Inflammatory macrophage (primary cell): Measurements from ENCODE around the gene SLC7A8.

Source experiments
- DNase-seq, 2 donors: peaks; one replicate each; pipeline ENCODE4 v3.0.0-alpha.2; 2020 to 2022

The SLC7A8 gene

DNA sequence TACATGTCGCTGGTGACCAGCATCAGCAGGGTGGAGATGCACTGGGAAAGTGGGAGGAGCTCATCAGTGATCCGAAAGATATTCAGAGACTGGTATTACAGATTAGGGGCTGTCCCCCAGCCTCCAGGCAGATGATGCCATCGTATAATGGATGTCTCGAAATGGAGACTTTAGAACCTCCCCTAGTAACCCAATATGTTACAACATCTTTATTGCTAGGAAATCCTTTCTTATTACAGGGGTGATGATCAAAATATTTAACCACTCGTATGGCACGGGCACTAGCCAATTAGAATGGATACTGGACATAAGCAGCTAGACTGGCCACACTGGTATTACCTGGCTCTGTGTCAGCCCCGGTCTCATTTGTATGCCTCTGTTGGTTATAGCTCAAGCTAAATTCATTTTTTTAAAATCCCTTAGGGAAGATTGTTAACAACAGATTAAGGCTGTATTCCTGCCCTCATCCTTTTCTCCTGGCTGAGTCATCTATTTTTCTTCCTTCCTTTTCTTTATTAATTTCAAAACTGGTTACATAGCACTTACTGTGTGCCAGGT, 53.6 kb downstream of the SLC7A8 start:
- DNase-seq: no peak

DNA sequence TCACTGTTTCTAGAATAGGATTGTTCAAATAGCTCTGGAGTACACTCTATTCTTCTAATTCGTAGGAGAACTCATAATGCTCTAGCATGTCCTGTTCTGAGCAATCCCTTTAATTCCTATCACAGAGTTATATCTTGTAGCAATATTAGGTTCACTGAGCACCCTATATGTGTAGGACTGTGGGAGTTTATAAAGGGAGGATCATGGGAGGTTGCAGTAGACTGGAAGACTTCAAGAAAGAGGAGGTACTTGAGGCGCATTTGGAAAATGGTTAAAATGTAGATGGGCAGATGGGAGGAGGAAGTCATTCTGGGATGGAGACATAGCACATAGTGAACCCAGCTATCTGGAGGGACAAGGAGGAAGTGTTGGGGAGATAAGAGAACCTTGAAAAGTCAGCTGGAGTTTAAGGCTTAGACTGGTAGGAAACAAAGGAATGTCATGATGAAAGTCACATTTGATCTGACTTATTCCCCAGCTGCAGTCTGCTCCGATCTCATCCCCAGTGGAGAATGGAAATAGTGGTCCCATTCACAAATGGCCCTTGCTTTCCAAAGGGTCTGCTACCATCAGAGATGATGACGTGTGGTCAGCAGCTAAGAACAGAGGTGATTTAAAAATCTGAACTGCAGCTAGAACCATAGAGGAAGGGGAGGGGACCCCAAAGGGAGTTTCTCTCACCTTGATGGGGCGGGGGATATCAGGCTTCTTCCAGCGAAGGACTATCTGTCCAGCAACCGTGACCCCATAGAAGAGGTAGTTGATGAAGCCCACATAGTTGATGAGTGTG, 54.3 kb downstream of the SLC7A8 start:
- DNase-seq: no peak

DNA sequence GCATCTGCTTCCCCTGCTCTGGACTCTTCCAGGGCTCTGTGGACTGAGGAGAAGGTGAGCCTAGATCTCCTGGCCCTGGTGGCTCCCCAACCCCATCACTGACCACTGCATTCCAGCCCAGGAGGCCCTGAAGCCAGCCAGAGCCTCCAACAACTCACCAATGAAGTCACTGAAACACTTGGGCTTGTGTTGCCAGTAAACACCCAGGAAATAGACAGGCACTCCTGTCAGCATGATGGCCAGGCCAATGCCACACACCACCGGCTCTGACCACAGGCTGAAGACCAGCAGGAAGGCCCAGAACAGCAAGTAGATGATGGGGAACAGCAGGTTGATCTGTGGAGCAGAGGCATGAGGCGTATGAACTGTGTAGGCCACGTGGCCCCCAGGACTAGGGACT, 55.6 kb downstream of the SLC7A8 start:
- DNase-seq: no peak

DNA sequence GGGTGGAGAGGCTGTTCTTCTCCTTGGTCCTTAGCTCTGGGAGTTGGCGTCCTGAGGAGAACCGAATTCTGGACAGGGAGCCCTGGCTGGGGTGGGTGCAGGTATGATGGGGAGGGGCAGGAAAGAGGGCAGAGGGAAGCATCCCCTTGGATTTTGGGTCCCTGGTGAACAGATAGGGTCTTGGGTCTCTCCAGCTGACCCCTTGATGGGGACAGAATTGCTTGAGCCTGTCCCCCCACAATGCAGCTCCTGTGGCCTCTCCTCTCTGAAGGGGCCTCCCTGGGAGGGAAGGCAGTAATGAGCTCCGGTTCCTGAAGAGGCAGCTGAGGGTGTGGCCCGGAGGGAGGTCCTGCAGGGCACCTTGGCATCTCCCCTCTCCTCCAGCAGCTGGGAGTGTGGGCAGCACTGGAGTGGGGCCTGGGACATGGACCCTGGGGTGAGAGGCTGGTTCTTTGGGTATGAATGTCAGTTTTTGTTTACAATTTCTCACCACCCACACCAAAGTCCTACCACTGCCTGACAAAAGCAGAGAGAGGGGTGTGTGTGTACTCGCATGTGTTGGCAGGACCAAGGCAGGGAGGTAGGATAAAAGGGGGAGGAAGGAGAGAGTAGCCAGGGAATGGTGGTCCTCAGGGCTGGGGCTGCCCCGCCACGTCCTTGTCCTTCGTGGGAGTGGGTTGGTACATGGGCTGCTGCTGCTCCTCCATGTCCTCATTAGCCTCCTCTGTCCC, 56.7 kb downstream of the SLC7A8 start:
- DNase-seq: no peak

DNA sequence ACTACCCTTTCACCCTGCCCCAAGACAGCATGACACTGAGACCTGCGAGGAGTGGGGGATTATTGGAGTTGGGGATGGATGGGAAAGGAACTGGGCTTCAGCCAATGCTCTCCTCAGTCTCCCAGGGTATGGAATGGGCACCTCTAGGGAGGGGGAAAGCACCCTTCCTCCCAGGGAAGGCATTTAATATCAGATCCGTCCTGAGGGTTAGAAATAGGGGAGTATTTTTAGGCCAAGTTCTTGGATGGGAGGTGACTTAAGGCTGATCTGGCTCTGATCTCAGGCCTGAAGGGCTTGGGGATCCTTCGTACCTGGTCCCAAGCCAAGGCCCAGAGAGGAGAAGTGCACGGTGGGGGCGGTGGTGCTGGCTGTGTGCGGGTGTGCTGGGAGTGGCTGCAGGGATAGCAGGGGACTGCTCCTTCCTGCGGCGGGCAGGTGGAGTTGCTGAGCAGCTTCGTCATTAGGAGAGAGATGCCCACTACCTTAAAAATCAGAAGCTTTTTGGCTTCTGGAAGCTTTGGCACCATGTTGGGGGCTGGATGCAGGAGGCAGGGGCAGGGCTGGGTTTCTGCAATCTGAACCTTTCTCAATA, 57.4 kb downstream of the SLC7A8 start:
- DNase-seq: no peak

DNA sequence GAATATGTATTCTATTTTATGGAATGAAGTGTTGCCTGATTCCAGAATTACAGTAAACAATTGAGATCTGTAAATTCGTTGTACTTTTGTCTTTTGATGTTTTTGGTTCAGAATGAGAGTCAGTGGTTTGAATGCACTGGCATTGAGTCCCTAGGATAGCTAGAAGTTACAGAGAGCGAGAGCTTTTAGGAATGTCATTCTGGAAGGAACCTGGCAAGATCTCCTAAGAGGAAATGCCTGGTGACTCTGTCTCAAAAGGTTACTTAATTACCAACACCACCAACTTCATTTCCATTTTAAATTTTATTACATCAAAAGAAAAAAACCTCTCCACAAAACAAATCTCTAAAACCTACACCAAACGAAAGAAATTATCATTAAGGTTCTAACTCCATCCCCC, 58.4 kb downstream of the SLC7A8 start:
- DNase-seq: no peak

DNA sequence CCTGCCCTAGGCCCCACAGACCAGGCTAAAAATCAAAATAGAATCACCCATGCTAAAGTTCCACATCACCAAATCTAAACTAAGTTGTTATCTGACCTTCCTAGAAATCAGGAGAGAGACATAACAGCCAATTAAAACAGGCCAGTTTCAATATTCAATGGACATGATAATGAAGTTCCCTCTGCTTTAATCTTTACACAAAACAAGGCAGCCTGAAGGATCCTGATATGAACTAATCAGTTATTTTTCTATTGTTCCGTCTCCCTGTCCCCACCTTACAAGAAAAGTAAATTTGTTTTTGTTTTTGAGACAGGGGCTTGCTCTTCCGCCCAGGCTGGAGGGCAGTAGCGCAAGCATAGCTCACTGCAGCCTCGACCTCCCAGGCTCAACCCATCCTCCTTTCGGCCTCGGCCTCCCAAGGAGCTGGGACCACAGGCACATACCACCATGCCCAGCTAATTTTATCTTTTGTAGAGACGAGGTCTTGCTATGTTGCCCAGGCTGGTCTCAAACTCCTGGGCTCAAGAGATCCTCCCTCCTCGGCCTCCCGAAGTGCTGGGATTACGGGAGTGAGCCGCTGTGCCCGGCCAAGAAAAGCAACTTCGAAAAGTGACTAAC, 59.0 kb downstream of the SLC7A8 start:
- no peak for DNase-seq

DNA sequence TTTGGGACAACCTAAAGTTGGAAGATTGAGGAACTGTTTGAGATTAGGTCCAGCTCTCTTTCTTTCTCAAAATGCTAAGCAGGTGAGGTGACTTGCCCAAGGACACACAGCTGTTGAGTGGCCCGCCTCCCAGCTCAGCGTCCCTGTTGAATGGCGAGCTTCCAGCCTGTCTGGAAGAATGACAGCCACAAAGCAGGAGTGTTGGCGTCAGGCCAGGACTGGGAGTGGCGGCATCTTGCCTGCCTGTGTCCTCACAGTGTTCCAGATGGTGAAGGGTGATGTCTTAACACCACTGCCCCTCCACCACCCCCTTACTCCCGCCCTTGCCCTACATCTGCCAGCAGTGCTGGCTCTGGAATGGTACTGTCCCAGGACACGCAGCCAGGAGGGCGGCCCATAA, 60.0 kb downstream of the SLC7A8 start:
- DNase-seq: no peak

DNA sequence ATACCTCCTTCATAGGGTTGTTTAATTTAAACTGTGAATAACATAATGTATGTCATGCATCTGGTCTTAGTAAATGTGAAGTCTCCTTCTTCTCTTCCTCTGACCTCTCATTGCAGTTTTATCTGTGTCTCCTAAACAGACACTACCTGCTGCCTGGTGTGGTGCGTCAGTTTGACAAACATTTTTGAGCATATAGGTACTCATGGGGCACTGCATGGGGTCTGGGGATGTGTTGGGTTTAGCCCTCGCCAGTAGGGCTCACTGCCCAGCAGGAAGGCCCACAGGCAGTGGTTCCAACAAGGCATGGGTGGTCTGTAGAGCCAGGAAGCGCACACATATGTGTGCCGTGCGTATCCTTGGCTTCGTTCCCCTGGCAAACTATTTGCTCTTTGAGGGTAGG, 61.4 kb downstream of the SLC7A8 start:
- no peak for DNase-seq

DNA sequence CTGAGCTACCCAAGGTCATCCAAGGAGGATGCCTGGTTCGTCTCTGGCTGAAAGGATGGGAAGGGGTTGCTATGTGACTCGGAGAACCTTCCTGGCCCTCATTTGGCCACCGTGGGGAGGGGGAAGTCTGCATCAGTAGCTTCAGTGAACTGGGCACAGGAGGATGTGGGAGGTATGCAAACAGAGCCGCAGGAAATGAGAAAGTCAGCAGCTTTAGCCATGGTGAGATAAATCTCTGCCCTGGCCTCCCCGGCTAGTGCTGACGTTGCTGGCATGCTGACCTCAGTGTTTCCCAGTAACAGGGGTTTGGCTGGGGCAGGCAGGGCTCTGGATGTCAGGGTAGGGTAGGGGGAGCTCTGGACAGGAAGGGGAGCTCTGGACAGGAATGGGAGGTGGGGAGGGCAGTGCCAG, 62.1 kb downstream of the SLC7A8 start:
- DNase-seq: peak in 1 of 2 donors; percentile 32

DNA sequence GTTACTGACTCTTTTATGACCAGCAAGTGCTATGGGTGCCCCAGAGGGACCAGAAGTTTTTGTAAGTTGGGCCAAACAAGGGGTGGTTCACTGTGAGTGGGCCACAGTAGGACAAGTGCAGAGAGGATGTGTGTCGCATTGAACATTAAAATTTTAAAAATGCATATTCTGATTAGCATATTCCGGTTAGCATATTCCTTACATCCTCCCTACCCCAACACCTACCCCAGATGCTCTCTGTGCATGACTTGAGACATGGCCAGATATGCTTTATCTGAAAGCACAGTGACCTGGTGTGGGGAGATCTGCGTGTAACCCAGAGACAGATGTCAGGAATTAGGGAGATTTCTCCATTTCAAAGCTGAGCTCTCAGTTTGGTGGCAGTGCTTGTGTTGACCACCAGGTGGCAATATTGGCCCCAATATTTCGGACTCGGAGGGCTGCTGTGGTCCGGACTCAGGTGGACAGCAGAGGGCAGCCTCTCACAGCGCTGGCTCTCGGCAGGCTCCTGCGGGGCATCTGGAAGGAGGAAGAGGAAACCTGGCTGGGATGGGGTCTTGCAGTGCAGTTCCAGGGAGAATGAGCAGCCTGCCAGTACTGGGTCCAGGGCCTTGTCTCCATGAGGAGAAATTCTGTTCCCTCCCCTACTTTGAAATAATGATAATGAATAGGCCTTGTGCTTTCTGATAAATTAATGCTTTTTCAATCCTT, 62.8 kb downstream of the SLC7A8 start:
- DNase-seq: peak; percentile 91

DNA sequence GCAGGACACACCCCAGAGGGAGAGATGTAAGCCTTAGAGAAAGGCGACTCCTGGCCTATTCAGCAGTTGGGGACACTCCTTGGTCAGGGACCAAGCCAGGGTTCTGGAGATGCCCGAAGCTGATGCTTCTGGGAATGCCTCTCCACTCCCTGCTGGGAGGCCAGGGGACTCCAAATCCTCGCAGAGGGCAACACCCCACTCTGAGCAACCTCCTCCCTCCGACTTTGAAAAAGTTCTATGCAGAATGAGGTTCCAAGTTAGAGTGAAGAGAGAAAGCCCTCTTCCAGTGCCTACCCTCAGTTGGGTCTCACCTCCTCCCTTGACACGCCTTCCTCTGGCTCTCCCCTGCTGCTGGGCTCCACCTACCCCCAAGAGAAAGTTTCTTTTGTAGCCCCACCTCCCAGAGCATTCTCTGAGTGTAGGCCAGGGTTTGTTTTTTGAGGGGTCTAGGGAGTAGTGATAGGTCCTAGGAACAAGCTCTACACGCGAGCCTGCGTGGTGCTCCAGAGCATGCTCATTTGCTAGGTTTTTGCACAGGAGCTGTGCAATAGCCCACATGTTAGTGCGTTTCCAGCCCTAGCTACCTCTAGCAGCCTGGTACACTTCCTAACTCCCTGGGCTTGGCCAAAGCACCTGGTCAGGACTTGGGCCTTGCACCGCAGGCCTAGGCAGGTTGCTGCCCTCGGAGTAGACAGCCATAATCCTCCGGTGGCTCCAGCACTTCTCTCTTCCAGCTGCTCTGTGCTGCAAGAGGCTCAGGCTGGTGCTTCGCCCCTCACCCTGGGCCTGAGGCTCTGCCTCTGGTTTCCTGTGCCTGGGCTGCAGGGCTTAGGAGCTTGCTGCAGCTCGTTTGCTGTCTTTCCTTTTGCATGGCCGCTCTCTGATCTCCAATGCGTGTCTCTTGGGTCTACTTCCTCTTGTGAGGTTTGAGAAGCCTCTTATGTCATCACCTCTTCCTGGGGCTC, 63.8 kb downstream of the SLC7A8 start:
- peak; percentile 69 to 71 for DNase-seq

DNA sequence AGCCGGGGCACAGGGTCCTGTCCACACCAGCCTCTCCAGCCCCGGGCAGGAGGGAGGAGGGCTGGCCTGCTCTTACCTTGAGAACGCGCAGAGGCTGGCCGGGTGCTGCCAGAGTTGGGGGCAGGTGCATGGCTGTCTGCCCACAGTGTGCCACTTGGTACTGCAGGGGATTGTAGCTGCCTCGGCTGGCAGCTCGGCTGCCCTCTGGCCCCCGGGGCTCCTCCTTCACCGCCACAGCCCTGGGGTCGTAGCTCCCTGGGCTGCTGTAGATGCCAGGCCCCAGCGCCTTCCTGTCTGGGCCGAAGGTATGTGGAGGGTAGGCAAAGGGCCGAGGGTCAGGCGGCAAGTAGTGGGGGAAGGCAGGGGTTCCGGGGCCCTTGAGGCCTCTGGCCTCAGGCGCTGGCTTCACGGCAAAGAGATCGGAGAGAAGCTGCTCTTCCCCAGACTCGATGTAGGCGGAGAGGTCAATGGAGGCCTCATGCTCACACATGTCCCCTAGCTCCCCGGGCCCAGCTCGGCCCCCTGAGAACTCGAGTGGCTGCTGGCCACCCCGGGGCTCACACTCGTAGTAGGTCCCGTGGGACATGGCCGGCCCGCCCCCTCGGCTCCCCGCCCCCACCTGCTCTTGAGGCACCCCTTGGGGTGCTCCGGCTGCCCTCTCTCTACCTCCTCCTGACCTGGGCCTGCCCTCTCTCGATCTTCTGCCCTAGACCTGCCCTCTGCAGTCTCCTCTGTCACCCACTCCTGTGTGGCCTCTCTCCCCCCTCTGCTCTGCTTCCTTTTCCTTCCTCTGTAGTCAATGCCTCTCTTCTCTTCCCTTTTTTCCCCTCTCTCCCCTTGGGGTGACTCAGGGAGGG, 64.7 kb downstream of the SLC7A8 start, which contains the start of gene CEBPE:
CEBPE (minus strand) TSS at position 750 of the 857 bp plus-strand sequence; CDS start at position 586, 164 bp downstream.
- peak; percentile 53 to 68 for DNase-seq

DNA sequence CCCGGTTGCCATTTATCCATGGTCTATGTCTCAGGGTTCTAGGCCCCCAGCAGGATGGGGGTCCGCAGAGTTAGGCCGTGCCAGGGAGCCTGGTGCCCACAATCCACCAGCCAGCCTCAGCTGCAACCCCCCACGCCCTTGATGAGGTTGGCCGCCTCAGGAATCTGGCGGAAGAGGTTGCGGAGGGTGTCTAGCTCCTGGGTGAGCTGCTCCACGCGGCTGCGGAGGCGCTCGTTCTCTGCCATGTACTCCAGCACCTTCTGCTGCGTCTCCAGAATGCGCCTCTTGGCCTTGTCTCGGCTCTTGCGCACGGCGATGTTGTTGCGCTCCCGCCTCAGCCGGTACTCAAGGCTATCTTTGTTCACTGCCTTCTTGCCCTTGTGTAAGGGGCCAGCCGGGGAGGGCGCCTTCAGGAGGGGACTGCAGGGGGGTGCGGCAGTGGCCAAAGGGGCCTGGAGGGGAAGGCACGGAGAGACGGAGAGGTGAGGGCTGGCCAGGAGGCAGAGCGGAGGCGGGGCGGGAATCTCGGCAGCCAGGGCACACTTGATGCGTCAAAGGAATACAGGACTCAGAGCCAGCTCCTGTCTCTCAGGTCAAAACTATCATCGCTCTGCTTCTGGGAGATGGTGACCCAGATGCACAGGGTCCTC, 66.0 kb downstream of the SLC7A8 start:
- DNase-seq: no peak

DNA sequence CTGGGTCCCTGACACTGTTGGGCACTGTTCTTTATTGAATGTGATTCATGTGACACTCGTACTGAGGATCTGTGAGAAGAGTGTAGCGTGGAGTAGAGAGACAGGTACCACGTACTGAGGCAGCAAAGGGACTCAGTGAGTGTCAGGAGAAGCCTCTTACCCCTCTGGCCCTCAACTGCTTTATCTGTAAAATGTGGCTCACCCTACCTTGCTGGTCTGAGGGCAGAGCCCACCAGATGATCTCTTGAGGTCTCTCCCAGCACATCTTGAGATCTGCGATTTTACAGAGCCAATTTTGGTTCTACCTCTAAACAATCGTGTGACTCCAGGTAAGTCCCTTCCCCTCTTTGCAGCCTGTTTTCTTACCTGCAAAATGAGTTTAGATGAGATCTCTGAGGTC, 67.5 kb downstream of the SLC7A8 start:
- DNase-seq: no peak

DNA sequence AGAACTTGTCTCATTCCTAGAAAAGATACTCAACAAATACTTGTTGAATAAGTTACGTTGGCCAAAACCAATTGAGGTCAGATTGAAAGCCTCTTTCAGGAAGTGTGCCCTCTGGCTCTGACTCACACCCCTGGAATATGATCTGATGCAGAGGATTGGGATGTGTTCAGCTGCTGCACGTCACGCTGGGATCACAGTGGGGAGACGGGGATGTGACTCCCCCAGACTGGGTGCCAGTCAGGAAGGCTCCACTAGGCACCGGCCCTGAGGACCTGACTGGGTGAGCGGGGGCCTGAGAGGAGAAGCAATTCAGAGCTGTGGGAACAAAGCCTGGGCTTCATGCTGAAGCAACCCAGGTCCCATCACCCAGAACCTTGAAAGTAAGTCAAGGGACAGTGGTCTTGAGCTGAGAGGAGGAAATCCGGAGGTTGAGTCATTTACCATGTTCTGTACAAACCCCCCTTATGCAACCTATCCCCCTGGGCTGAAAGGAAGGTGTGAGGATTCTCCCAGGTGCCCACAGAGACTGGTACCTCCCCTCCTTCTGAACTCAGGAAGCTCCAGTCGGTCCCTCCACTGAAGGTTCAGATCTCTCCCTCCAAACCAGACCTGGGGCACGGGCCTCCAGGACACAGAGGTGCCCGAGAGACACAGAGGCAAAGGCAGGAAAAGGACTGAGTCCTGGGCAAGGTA, 68.3 kb downstream of the SLC7A8 start:
- peak; percentile 73 to 88 for DNase-seq

DNA sequence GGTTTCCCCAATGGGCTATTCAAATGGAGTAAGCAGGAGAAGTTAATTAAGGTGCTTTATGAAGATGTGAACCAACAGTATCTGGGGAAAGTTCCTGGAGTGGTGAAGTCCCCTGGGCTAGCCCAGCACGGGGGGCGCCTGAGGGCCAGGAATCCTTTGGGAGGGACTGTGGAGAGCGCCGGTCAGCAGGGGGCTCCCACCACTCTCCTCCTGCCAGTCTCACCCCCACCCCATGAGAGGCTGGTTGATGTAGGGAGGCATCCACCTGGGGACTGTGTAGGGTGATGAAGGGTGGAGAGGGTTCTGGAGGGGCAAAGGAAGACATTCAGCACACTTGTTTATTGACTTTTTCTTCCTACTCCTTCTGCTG, 68.8 kb downstream of the SLC7A8 start:
- DNase-seq: no peak

DNA sequence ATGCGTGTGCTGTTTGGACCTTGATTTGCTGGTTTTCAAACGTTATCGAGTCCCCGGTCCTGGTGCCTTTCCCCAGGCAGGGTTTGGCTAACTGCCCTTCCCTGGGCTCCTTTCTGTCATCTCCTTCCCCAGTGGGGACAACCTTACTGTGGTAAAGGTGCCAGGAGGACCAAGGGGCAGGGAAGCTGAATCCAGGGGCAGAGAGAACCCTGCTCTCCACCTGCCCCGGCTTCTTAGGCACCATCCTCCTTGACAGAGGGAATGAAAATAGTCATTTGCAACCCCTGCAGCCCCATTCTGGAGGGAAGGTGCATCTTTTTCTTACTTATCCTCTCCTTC, 69.4 kb downstream of the SLC7A8 start:
- no peak for DNase-seq
